GM12875 (cell line): Measurements from ENCODE around the gene MAG.

Source experiments
- H3K4me3 ChIP-seq: one replicate; pipeline ENCODE4 v1.5.1; 2011; ENCODE audit warnings: low read depth, low read length, control low read depth
- CTCF ChIP-seq: IDR thresholded peaks from 2 replicates; pipeline ENCODE4 v1.5.1; 2011; ENCODE audit warnings: low read depth, mild to moderate bottlenecking, control low read depth, inconsistent platforms, low read length, moderate library complexity, borderline replicate concordance; ENCODE audit not compliant: insufficient read depth

MAG gene

DNA sequence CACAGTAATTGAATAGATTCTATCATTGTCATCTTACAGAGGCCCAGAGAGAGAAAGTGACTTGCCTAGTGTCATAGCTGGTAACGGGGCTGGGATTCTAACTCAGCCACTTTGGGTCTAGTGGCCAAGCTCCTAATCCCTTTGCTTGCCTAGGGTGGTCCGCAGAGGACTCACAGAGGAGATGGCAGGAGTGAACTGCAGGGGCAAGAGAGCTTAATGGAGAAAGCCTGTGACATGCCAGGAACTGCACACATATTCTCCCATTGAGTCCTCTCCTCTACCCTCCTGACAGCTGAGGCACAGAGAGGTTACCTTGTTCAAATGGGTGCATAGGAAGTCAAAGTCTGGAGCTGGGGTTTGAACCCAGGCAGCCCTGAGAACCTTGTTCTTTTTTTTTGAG, 40.5 kb upstream of the MAG start:
- TF ChIP-seq CTCF = no peak

DNA sequence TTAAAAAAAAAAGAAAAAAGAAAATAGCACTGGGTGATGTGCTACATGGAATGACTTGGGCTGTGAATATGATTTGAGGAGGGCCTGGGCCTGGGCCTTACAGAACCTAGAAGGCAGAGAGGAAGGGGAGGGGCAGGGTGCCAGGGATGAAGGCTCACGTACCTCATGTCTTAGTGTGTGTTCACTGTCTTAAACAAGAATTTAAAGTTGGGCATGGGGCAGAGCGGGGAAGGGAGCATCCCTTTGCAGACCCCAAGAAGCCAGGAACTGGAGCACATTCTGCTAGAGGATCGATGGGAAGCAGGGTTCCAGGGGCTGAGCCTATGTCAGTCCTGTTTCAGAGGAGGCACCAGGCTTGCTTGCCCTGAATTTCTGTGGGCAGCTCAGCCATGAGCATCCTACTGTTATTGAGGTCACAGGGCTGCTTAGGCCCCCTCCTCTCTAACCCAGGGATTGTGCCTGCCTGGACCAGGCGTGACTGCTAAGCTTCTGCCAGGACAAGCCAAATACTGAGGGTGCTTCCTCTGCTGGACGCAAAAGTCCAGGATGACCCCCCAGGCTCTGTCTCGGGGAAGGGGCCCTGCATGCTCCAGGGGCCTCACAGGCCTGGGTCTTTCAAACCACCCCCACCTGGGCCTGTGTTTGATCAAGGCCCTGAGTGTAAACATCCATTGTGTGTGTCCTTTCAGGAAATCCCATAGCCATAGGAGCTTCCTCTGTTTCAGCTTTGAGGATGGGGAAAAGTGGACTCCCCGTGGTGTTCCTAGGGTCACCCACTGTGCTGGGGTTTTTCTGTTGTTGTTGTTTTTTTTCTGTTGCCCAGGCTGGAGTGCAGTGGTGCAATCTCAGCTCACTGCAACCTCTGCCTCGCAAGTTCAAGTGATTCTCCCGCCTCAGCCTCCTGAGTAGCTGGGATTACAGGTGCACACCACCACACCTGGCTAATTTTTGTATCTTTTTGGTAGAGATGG, 38.4 kb upstream of the MAG start:
- H3K4me3 ChIP-seq = no peak overlapping the region
- TF ChIP-seq CTCF = no peak

More for the DNA sequence above, 40.5 kb upstream of the MAG start:
- H3K4me3 ChIP-seq = no peak overlapping the region

- TF ChIP-seq CTCF = no peak
- H3K4me3 ChIP-seq = no peak overlapping the region
Measured at GRCh38 chr19:35254341-35255297, 37.3 kb upstream of the MAG start.

GRCh38 chr19:35256566-35256965, 35.4 kb upstream of the MAG start:
- H3K4me3 ChIP-seq = no peak overlapping the region
- TF ChIP-seq CTCF = no peak

DNA sequence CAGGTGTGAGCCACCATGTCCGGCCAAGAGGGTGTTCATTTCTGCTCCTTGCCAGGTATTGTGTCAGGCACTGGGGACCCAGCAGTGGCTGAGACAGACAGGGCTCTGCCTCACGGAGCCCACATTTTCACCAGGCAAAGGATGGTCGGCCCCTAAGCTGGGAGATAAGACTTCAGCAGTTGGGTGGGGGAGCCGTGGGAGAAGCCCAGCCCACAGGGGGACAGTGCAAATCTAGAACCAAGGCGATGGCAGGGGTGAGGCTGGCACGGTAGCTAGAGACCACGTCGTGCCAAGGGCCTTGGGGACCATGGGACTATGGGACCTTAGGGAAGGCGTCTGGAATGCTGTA, 34.9 kb upstream of the MAG start:
- H3K4me3 ChIP-seq = no peak overlapping the region
- no peak for TF ChIP-seq CTCF

- no peak overlapping the region for H3K4me3 ChIP-seq
- TF ChIP-seq CTCF = no peak
Measured at GRCh38 chr19:35260694-35261304, 31.2 kb upstream of the MAG start.
